Heart left ventricle (tissue), 16 donors: ENCODE measurements around the gene ATG3. TPM values are rescaled to one million over a fixed set of nuclear protein-coding genes. Genes with fewer than 3 reads are reported as not detected.

Experiments used
- ATAC-seq, 4 donors: fragments of 200-7000 bp; cut with Tn5 transposase; one replicate each; pipeline ENCODE4 v1.9.1; 2020 to 2022; ENCODE audit warnings: moderate library complexity in 4 of 4, mild to moderate bottlenecking in 3 of 4, moderate number of reproducible peaks in 1 of 4
- DNase-seq, 5 donors: peaks; one replicate each; pipeline ENCODE4 v3.0.0-alpha.2; 2020
- H3K27ac ChIP-seq, 12 donors: fragments of 200-600 bp; sonication (generic) in 4 of 12; one replicate each; pipeline versions ENCODE4 v1.5.0 to v1.8.0; 2016 to 2022; ENCODE audit warnings: mild to moderate bottlenecking in 2 of 12
- H3K27me3 ChIP-seq, 9 donors: fragments of 200-600 bp; sonication (generic) in 2 of 9; one replicate each; pipeline versions ENCODE4 v1.5.1 to v1.8.0; 2016 to 2022; ENCODE audit warnings: mild to moderate bottlenecking in 3 of 9
- H3K36me3 ChIP-seq, 9 donors: fragments of 200-600 bp; sonication (generic) in 2 of 9; one replicate each; pipeline versions ENCODE4 v1.5.0 to v1.8.0; 2018 to 2022; ENCODE audit warnings: mild to moderate bottlenecking in 2 of 9
- H3K4me1 ChIP-seq, 12 donors: fragments of 200-600 bp; sonication (generic) in 4 of 12; one replicate each; pipeline versions ENCODE4 v1.5.0 to v1.8.0; 2016 to 2022; ENCODE audit warnings: mild to moderate bottlenecking in 3 of 12
- H3K4me3 ChIP-seq, 12 donors: fragments of 200-600 bp; sonication (generic) in 4 of 12; one replicate each; pipeline versions ENCODE4 v1.5.0 to v1.8.0; 2017 to 2022; ENCODE audit warnings: mild to moderate bottlenecking in 9 of 12, moderate library complexity in 4 of 12
- H3K9me3 ChIP-seq, 12 donors: fragments of 200-600 bp; sonication (generic) in 4 of 12; one replicate each; pipeline versions ENCODE4 v1.5.0 to v1.8.0; 2016 to 2022; ENCODE audit warnings: mild to moderate bottlenecking in 1 of 12
- CTCF ChIP-seq, 12 donors: fragments of 200-600 bp; sonication (generic) in 4 of 12; IDR thresholded peaks; one replicate each; pipeline versions ENCODE4 v1.5.0 to v1.8.0; 2018 to 2022; ENCODE audit warnings: antibody characterized with exemption in 12 of 12, mild to moderate bottlenecking in 5 of 12
- POLR2A ChIP-seq, 2 donors: fragments of 450-650 bp; IDR thresholded peaks; one replicate each; pipeline ENCODE4 v1.6.1; 2017; ENCODE audit warnings: antibody characterized with exemption in 2 of 2, mild to moderate bottlenecking in 2 of 2, moderate library complexity in 2 of 2
- WGBS, 4 donors: extraction: QIAGEN DNeasy Blood & Tissue Kit in 2 of 4; methylation state at CpG; one replicate each; pipeline versions ENCODE4 v1.1.5 to v1.1.7; 2013 to 2018; 5-methylcytosine and 5-hydroxymethylcytosine counted together
- intact Hi-C, 10 donors: fragments of 100-400 bp; cut with DNase I; formaldehyde crosslinking; loops; one replicate each; pipeline versions ENCODE4 v1.11.1 to v1.14.2; 2022
- polyA plus RNA-seq, 2 donors: library from polyadenylated mRNA; stranded (reverse); fragments of 200-250 nt; gene quantifications; one replicate each; pipeline ENCODE4 v1.2.3, GENCODE V29; 2013
- total RNA-seq, 9 donors: library from RNA; depleted of rRNA in 2 of 9; stranded (reverse); fragments of >200 nt in 2 of 9; fragmentation: NEBNext Ultra II Directional in 3 of 9; extraction: Animal tissue kit (Norgen Biotek cat#: 25700) in 3 of 9; gene quantifications; one replicate each; pipeline versions ENCODE4 v1.1.0 to v1.2.4, GENCODE V29; 2016 to 2023
- donor health status: ischemic (EF 13 %, LVEDD 7.1; RV severe dilation, severe dysfunction).
- donor health status: healthy with polysubstance abuse.
- donor health status: DM: no; HTN: yes; CAD: no.
- donor health status: DM: no; HTN: no; CAD: no.
- donor health status: ischemic (EF 25% LVEDD 6.9; RV normal size, moderate dysfunction).
- donor health status: ischemic (EF 25% LVEDD 5.7; RV mildly dilated, moderate dysfunction).
- donor health status: healthy.
- donor health status: DM: yes; HTN: yes; CAD: no.
- donor health status: ischemic (EF 35%, LVEDD 5.7; RV mildly dilated, moderate dysfunction).
- donor health status: nonischemic (EF 11% LVEDD 7.7; RV severe dilation, severe dysfunction).
- donor health status: DM: yes; HTN: yes; CAD: no.
- donor health status: PGD.
- donor health status: ischemic (EF 29% LVEDD 5.4; RV normal size, mild dysfunction).
- donor health status: nonischemic (EF 23%, LVEDD 6.1; RV moderate dilation, normal function).

The ATG3 gene
- total and polyA plus RNA-seq, 11 donors: 20.1 to 75.9 (median 47.2) TPM

GRCh38 chr3:112597945-112598344 lies 36.2 kb upstream of the ATG3 start:
- WGBS, 4 donors: 92 to 96% (median 95%) methylated on average over 2 of the region's 2 CpGs
- H3K4me1 ChIP-seq: no peaks in the 10 kb centered on the region
- H3K4me3 ChIP-seq: no peak overlapping the region
- intact Hi-C loops: no loop called here
- DNase-seq (no peak), ATAC-seq (no peak)
- no peaks in the 10 kb centered on the region for H3K27me3 ChIP-seq
- peaks cover 0 to 8% (median 0%) of the 10 kb centered on the region in 12 donors for H3K9me3 ChIP-seq
- peaks cover 0 to 43% (median 27%) of the 10 kb centered on the region in 9 donors for H3K36me3 ChIP-seq
- no peak for TF ChIP-seq POLR2A (IDR thresholded peaks at IDR 0.05)
- no peak for TF ChIP-seq CTCF (IDR thresholded peaks at IDR 0.05)
- no peak overlapping the region for H3K27ac ChIP-seq

GRCh38 chr3:112594856-112595255 lies 33.1 kb upstream of the ATG3 start:
- H3K27me3 ChIP-seq: no peaks in the 10 kb centered on the region
- 61 to 92% (median 89%) methylated on average over 2 of the region's 2 CpGs for WGBS, 4 donors
- no peak for DNase-seq
- no peaks in the 10 kb centered on the region for H3K4me1 ChIP-seq
- no peak for ATAC-seq
- intact Hi-C loops: no loop called here
- no peak overlapping the region for H3K27ac ChIP-seq
- TF ChIP-seq POLR2A (IDR thresholded peaks at IDR 0.05) (no peak), CTCF (IDR thresholded peaks at IDR 0.05) (no peak)
- peaks cover 0 to 57% (median 24%) of the 10 kb centered on the region in 9 donors for H3K36me3 ChIP-seq
- H3K9me3 ChIP-seq: peaks cover 0 to 15% (median 0%) of the 10 kb centered on the region in 12 donors
- no peak overlapping the region for H3K4me3 ChIP-seq

- Histone ChIP-seq H3K27ac (no peak overlapping the region), H3K27me3 (no peaks in the 10 kb centered on the region), H3K4me3 (no peak overlapping the region), H3K9me3 (peaks cover 0 to 15% (median 0%) of the 10 kb centered on the region in 12 donors), H3K36me3 (peaks cover 0 to 70% (median 33%) of the 10 kb centered on the region in 9 donors), H3K4me1 (no peaks in the 10 kb centered on the region)
- ATAC-seq (no peak), DNase-seq (no peak)
- intact Hi-C loops: no loop called here
- TF ChIP-seq CTCF (IDR thresholded peaks at IDR 0.05) (no peak), POLR2A (IDR thresholded peaks at IDR 0.05) (no peak)
Measured at GRCh38 chr3:112593258-112593657, 31.5 kb upstream of the ATG3 start.

- TF ChIP-seq POLR2A (IDR thresholded peaks at IDR 0.05) (no peak), CTCF (IDR thresholded peaks at IDR 0.05) (no peak)
- H3K4me1 ChIP-seq: peaks cover 0 to 5% (median 0%) of the 10 kb centered on the region in 12 donors
- H3K27me3 ChIP-seq: no peaks in the 10 kb centered on the region
- H3K9me3 ChIP-seq: peaks cover 0 to under 1% (median 0%) of the 10 kb centered on the region in 12 donors
- H3K36me3 ChIP-seq: peaks cover 0 to 87% (median 60%) of the 10 kb centered on the region in 9 donors
- ATAC-seq (no peak), DNase-seq (no peak)
- no peak overlapping the region for H3K4me3 ChIP-seq
- 90 to 96% (median 92%) methylated on average over 1 of the region's 1 CpG for WGBS, 4 donors
- no peak overlapping the region for H3K27ac ChIP-seq
- intact Hi-C loops: loop anchor here in 5 of 10 donors (10.0 kb wide), 4 partner anchors 117 to 397 kb away; partner anchors contain the start of gene CD200R1 (in 1 of the 5)
Measured at GRCh38 chr3:112587336-112587735, 25.6 kb upstream of the ATG3 start.
